GM12874 (cell line): ENCODE data around the gene UPK1A.

ENCODE experiments used
- TF ChIP-seq, protein P1 (sequence below): IDR thresholded peaks from 2 replicates; pipeline ENCODE4 v1.5.1; 2011; ENCODE audit warnings: low read depth, mild to moderate bottlenecking, control low read depth, low read length, moderate library complexity; ENCODE audit not compliant: insufficient read depth

Gene UPK1A

GRCh38 chr19:35670686-35671085 lies 4.4 kb downstream of the UPK1A start:
- TF ChIP-seq, protein P1, sequence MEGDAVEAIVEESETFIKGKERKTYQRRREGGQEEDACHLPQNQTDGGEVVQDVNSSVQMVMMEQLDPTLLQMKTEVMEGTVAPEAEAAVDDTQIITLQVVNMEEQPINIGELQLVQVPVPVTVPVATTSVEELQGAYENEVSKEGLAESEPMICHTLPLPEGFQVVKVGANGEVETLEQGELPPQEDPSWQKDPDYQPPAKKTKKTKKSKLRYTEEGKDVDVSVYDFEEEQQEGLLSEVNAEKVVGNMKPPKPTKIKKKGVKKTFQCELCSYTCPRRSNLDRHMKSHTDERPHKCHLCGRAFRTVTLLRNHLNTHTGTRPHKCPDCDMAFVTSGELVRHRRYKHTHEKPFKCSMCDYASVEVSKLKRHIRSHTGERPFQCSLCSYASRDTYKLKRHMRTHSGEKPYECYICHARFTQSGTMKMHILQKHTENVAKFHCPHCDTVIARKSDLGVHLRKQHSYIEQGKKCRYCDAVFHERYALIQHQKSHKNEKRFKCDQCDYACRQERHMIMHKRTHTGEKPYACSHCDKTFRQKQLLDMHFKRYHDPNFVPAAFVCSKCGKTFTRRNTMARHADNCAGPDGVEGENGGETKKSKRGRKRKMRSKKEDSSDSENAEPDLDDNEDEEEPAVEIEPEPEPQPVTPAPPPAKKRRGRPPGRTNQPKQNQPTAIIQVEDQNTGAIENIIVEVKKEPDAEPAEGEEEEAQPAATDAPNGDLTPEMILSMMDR: no peak

DNA sequence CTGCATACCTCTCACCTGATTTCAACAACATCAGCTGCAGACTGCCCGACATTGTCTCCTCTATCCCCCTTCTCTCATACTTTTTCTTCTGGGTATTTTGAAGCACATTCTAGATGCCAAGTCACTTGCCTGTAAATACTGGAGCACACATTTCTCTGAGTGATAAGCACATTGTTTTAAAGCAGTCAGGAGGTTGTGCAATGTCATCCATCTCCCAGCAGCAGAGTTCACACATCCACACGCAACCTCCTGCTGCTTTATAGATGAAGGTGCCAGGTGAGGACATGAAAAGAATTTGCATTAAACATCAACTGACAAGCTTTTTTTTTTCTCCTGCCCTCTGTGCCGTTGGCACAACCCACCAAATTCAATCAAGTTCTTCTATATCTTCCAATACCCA lies 5.5 kb downstream of the UPK1A start:
- TF ChIP-seq, protein P1: no peak

- TF ChIP-seq, protein P1: no peak
Measured at GRCh38 chr19:35673121-35673804, 6.9 kb downstream of the UPK1A start.

DNA sequence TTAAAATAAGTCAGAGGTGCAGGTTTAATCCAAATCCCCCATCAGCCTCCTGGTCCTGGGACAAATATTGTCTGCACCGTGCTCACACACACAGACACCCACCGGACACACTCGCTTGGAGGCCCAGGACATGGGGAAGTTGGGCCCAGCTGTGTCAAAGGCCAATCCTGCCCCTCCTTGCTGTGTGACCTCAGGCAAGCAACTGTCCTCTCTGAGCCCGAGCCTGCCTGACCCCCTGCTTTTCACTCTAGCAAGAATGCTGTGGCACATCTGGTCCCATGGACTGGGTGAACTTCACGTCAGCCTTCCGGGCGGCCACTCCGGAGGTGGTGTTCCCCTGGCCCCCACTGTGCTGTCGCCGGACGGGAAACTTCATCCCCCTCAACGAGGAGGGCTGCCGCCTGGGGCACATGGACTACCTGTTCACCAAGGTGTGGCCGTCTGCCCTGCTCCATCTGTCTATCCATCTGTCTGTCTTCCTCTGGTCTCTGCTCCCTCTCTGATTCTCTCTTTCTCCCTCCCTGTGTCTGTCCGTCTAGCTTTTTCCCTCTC lies 9.3 kb downstream of the UPK1A start:
- TF ChIP-seq, protein P1: no peak

- TF ChIP-seq, protein P1: no peak
Measured at GRCh38 chr19:35689836-35690235, 23.5 kb downstream of the UPK1A start.

DNA sequence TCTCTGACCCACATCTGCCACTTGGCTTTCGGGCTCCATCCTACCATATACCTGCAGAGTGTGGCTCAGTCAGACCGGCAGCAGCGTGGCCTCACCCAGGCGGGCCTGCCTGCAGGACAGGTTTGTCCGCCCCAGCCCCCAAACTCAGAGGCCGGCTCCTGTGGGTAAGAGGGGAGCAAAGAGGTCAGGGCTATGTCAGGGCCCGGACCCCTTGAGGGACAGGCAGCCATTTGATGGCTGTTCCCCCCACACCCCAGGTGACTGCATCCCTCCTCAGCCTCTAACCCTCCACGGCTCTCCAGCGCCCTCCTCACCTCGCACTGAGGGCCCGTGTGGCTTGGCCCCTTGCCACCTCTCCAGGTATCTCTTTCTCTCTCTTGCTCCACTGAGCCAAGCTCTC lies 25.7 kb downstream of the UPK1A start:
- TF ChIP-seq, protein P1: no peak

DNA sequence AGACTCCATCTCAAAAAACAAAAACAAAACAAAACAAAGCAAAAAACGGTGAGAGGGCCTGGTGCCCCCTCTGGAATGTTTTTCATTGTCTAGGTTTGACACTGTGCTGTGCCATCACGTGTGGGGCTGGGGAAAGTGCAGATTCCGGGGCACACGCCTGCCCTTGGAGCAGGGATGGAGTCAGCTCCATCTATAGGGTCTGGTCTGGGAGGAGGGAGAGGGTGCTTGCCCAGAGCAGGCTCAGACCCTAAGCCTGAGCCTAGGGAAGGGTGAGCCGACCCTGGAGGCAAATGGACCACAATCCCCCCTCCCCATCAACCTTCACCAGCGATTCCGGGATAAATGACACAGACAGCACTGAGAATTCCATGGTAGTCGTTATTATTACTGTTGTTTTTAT lies 27.1 kb downstream of the UPK1A start:
- TF ChIP-seq, protein P1: no peak
